ENCODE data around the gene ZNF524. TPM values are rescaled to one million over a fixed set of nuclear protein-coding genes. Genes with fewer than 3 reads are reported as not detected.

The ZNF524 gene
- total and polyA plus RNA-seq, 9 of the 15 experiments (the other 6 are each of a cell fraction or from before 2014, with no cell fraction given) = 0.08 to 15.6 (median 2.9) TPM

DNA sequence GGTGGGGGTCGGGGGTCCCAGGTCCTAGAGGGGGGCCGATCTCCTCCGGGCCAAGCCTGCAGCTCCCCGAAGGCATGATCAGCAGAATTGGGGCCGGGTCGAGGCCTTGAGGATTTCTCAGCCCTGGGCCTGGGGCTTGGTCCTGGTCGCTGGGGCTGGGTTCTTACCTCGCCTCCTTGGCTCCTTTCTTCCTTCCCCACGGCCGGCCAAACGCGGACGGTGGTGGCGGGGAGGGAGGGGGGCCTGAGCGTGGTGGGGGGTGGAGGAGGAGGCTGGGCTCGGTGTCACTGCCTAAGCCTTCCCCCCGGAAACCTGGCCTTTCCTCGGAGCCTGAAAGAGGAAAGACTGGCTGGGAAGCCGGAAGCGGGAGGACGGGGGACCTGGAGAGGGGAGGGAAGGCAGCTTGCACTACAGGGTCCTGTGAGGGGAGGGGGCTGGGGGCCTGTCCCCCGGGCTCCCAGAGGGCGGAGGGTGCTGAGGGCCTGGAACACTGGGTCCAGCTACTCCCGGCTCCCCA lies 19.4 kb upstream of the ZNF524 start, which contains the start of gene ZNF579 (continued):
- TF ChIP-seq, protein P1, sequence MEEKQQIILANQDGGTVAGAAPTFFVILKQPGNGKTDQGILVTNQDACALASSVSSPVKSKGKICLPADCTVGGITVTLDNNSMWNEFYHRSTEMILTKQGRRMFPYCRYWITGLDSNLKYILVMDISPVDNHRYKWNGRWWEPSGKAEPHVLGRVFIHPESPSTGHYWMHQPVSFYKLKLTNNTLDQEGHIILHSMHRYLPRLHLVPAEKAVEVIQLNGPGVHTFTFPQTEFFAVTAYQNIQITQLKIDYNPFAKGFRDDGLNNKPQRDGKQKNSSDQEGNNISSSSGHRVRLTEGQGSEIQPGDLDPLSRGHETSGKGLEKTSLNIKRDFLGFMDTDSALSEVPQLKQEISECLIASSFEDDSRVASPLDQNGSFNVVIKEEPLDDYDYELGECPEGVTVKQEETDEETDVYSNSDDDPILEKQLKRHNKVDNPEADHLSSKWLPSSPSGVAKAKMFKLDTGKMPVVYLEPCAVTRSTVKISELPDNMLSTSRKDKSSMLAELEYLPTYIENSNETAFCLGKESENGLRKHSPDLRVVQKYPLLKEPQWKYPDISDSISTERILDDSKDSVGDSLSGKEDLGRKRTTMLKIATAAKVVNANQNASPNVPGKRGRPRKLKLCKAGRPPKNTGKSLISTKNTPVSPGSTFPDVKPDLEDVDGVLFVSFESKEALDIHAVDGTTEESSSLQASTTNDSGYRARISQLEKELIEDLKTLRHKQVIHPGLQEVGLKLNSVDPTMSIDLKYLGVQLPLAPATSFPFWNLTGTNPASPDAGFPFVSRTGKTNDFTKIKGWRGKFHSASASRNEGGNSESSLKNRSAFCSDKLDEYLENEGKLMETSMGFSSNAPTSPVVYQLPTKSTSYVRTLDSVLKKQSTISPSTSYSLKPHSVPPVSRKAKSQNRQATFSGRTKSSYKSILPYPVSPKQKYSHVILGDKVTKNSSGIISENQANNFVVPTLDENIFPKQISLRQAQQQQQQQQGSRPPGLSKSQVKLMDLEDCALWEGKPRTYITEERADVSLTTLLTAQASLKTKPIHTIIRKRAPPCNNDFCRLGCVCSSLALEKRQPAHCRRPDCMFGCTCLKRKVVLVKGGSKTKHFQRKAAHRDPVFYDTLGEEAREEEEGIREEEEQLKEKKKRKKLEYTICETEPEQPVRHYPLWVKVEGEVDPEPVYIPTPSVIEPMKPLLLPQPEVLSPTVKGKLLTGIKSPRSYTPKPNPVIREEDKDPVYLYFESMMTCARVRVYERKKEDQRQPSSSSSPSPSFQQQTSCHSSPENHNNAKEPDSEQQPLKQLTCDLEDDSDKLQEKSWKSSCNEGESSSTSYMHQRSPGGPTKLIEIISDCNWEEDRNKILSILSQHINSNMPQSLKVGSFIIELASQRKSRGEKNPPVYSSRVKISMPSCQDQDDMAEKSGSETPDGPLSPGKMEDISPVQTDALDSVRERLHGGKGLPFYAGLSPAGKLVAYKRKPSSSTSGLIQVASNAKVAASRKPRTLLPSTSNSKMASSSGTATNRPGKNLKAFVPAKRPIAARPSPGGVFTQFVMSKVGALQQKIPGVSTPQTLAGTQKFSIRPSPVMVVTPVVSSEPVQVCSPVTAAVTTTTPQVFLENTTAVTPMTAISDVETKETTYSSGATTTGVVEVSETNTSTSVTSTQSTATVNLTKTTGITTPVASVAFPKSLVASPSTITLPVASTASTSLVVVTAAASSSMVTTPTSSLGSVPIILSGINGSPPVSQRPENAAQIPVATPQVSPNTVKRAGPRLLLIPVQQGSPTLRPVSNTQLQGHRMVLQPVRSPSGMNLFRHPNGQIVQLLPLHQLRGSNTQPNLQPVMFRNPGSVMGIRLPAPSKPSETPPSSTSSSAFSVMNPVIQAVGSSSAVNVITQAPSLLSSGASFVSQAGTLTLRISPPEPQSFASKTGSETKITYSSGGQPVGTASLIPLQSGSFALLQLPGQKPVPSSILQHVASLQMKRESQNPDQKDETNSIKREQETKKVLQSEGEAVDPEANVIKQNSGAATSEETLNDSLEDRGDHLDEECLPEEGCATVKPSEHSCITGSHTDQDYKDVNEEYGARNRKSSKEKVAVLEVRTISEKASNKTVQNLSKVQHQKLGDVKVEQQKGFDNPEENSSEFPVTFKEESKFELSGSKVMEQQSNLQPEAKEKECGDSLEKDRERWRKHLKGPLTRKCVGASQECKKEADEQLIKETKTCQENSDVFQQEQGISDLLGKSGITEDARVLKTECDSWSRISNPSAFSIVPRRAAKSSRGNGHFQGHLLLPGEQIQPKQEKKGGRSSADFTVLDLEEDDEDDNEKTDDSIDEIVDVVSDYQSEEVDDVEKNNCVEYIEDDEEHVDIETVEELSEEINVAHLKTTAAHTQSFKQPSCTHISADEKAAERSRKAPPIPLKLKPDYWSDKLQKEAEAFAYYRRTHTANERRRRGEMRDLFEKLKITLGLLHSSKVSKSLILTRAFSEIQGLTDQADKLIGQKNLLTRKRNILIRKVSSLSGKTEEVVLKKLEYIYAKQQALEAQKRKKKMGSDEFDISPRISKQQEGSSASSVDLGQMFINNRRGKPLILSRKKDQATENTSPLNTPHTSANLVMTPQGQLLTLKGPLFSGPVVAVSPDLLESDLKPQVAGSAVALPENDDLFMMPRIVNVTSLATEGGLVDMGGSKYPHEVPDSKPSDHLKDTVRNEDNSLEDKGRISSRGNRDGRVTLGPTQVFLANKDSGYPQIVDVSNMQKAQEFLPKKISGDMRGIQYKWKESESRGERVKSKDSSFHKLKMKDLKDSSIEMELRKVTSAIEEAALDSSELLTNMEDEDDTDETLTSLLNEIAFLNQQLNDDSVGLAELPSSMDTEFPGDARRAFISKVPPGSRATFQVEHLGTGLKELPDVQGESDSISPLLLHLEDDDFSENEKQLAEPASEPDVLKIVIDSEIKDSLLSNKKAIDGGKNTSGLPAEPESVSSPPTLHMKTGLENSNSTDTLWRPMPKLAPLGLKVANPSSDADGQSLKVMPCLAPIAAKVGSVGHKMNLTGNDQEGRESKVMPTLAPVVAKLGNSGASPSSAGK (IDR thresholded peaks at IDR 0.05) = no peak
- TF ChIP-seq SMARCA4 (IDR thresholded peaks at IDR 0.05) (no peak), ZNF707 (CRISPR knock-in tag; conservative IDR thresholded peaks at IDR 0.05) (no peak), TARDBP (IDR thresholded peaks at IDR 0.05) (no peak), CTCFL (IDR thresholded peaks at IDR 0.05; ENCODE audit: borderline replicate concordance, insufficient read depth, low read depth, low read length, poor library complexity, severe bottlenecking) (no peak), CREM (IDR thresholded peaks at IDR 0.05; ENCODE audit: low read depth) (peak; percentile 72), TCF3 (CRISPR knock-in tag; IDR thresholded peaks at IDR 0.05) (no peak), ZNF507 (tag; conservative IDR thresholded peaks at IDR 0.05) (no peak), FOXK1 (CRISPR knock-in tag; IDR thresholded peaks at IDR 0.05; ENCODE audit: borderline replicate concordance) (no peak), ZNF384 (IDR thresholded peaks at IDR 0.05; ENCODE audit: low read depth, low read length) (0 out of 2 replicates have a peak, but pooled peaks have one; percentile 28), ZNF79 (CRISPR knock-in tag; IDR thresholded peaks at IDR 0.05; ENCODE audit: low read depth) (no peak), KDM2B (CRISPR knock-in tag; IDR thresholded peaks at IDR 0.05) (no peak), MCM3 (IDR thresholded peaks at IDR 0.05) (no peak), ZNF134 (CRISPR knock-in tag; conservative IDR thresholded peaks at IDR 0.05) (no peak)
